HEK293 (cell line): ENCODE results near the gene NFIX.

Experiments
- EGR2 ChIP-seq: fragments of 450-650 bp; formaldehyde crosslinking; IDR thresholded peaks from 2 replicates; pipeline ENCODE4 v1.5.1; 2016; ENCODE audit warnings: low read depth, missing biosample characterization, missing genetic modification characterization
- INSM2 ChIP-seq: fragments of 450-650 bp; formaldehyde crosslinking; IDR thresholded peaks from 2 replicates; pipeline ENCODE4 v1.5.1; 2016; ENCODE audit warnings: missing biosample characterization, missing genetic modification characterization
- KLF10 ChIP-seq: fragments of 450-650 bp; IDR thresholded peaks from 2 replicates; pipeline ENCODE4 v1.5.1; 2018; ENCODE audit warnings: missing biosample characterization, mild to moderate bottlenecking, missing genetic modification characterization
- KLF8 ChIP-seq: fragments of 450-650 bp; formaldehyde crosslinking; IDR thresholded peaks from 2 replicates; pipeline ENCODE4 v1.5.1; 2016; ENCODE audit warnings: missing biosample characterization, missing genetic modification characterization
- PRDM6 ChIP-seq: fragments of 450-650 bp; formaldehyde crosslinking; IDR thresholded peaks from 2 replicates; pipeline ENCODE4 v1.5.1; 2017; ENCODE audit warnings: missing biosample characterization, missing genetic modification characterization
- SP3 ChIP-seq: fragments of 450-650 bp; formaldehyde crosslinking; IDR thresholded peaks from 2 replicates; pipeline ENCODE4 v1.5.1; 2016; ENCODE audit warnings: missing biosample characterization, missing genetic modification characterization
- SP7 ChIP-seq: fragments of 450-650 bp; formaldehyde crosslinking; IDR thresholded peaks from 2 replicates; pipeline ENCODE4 v1.5.1; 2016; ENCODE audit warnings: missing biosample characterization, missing genetic modification characterization
- ZBTB10 ChIP-seq: fragments of 450-650 bp; formaldehyde crosslinking; IDR thresholded peaks from 2 replicates; pipeline ENCODE4 v1.5.1; 2016; ENCODE audit warnings: missing biosample characterization, missing genetic modification characterization
- ZBTB17 ChIP-seq: fragments of 450-650 bp; formaldehyde crosslinking; IDR thresholded peaks from 2 replicates; pipeline ENCODE4 v1.5.1; 2016; ENCODE audit warnings: missing biosample characterization, missing genetic modification characterization
- ZBTB44 ChIP-seq: fragments of 450-650 bp; IDR thresholded peaks from 2 replicates; pipeline ENCODE4 v1.5.1; 2018; ENCODE audit warnings: missing biosample characterization, mild to moderate bottlenecking, missing genetic modification characterization
- ZBTB8A ChIP-seq: fragments of 450-650 bp; formaldehyde crosslinking; IDR thresholded peaks from 2 replicates; pipeline ENCODE4 v1.5.1; 2016; ENCODE audit warnings: missing biosample characterization, missing genetic modification characterization
- ZFHX2 ChIP-seq: fragments of 450-650 bp; formaldehyde crosslinking; conservative IDR thresholded peaks from 2 replicates; pipeline ENCODE4 v1.5.1; 2016; ENCODE audit warnings: missing biosample characterization, missing genetic modification characterization
- ZIC2 ChIP-seq: fragments of 450-650 bp; formaldehyde crosslinking; IDR thresholded peaks from 2 replicates; pipeline ENCODE4 v1.5.1; 2016; ENCODE audit warnings: missing biosample characterization, missing genetic modification characterization
- ZNF146 ChIP-seq: fragments of 450-650 bp; formaldehyde crosslinking; IDR thresholded peaks from 2 replicates; pipeline ENCODE4 v1.5.1; 2016; ENCODE audit warnings: missing biosample characterization, missing genetic modification characterization
- ZNF148 ChIP-seq: fragments of 450-650 bp; formaldehyde crosslinking; IDR thresholded peaks from 2 replicates; pipeline ENCODE4 v1.5.0; 2017; ENCODE audit warnings: missing biosample characterization, missing genetic modification characterization, borderline replicate concordance
- ZNF175 ChIP-seq: fragments of 450-650 bp; formaldehyde crosslinking; IDR thresholded peaks from 2 replicates; pipeline ENCODE4 v1.5.1; 2016; ENCODE audit warnings: missing biosample characterization, missing genetic modification characterization
- ZNF2 ChIP-seq: fragments of 450-650 bp; formaldehyde crosslinking; IDR thresholded peaks from 2 replicates; pipeline ENCODE4 v1.5.1; 2016; ENCODE audit warnings: missing biosample characterization, missing genetic modification characterization
- ZNF366 ChIP-seq: fragments of 450-650 bp; formaldehyde crosslinking; conservative IDR thresholded peaks from 2 replicates; pipeline ENCODE4 v1.5.1; 2016; ENCODE audit warnings: missing biosample characterization, missing genetic modification characterization
- ZNF510 ChIP-seq: fragments of 450-650 bp; formaldehyde crosslinking; IDR thresholded peaks from 2 replicates; pipeline ENCODE4 v1.5.1; 2018; ENCODE audit warnings: mild to moderate bottlenecking, missing genetic modification characterization, missing biosample characterization; ENCODE audit not compliant: insufficient replicate concordance
- ZNF558 ChIP-seq: fragments of 450-650 bp; formaldehyde crosslinking; IDR thresholded peaks from 2 replicates; pipeline ENCODE4 v1.5.1; 2016; ENCODE audit warnings: missing biosample characterization, missing genetic modification characterization
- ZNF580 ChIP-seq: fragments of 450-650 bp; formaldehyde crosslinking; IDR thresholded peaks from 2 replicates; pipeline ENCODE4 v1.5.1; 2016; ENCODE audit warnings: missing biosample characterization, missing genetic modification characterization
- ZNF623 ChIP-seq: fragments of 450-650 bp; formaldehyde crosslinking; IDR thresholded peaks from 2 replicates; pipeline ENCODE4 v1.5.1; 2016; ENCODE audit warnings: missing biosample characterization, missing genetic modification characterization
- ZNF670 ChIP-seq: fragments of 450-650 bp; formaldehyde crosslinking; IDR thresholded peaks from 2 replicates; pipeline ENCODE4 v1.5.1; 2016; ENCODE audit warnings: missing biosample characterization, missing genetic modification characterization, low read depth
- ZNF701 ChIP-seq: fragments of 450-650 bp; formaldehyde crosslinking; IDR thresholded peaks from 2 replicates; pipeline ENCODE4 v1.5.1; 2016; ENCODE audit warnings: missing biosample characterization, missing genetic modification characterization
- ZNF830 ChIP-seq: fragments of 450-650 bp; IDR thresholded peaks from 2 replicates; pipeline ENCODE4 v1.5.0; 2018; ENCODE audit warnings: missing biosample characterization, missing genetic modification characterization, low read depth, mild to moderate bottlenecking, moderate library complexity
- TF ChIP-seq, protein P1 (sequence below): fragments of 450-650 bp; formaldehyde crosslinking; IDR thresholded peaks from 2 replicates; pipeline ENCODE4 v1.5.1; 2016; ENCODE audit warnings: missing biosample characterization, missing genetic modification characterization, low read depth

Gene NFIX

GRCh38 chr19:13036366-13036976 lies 41.2 kb downstream of the NFIX start (continued):
- TF ChIP-seq ZBTB44 (peak; percentile 45; the same call in 1 of the 2 replicates), ZBTB10 (peak; percentile 53; the same call in 1 of the 2 replicates), PRDM6 (tag by site-specific recombination) (peak; percentile 44; the same call in 1 of the 2 replicates), ZNF830 (tag by site-specific recombination) (no peak), ZNF148 (tag by site-specific recombination) (no peak), ZNF623 (tag by site-specific recombination) (peak; percentile 63), ZIC2 (tag by site-specific recombination) (peak; percentile 60), ZNF146 (tag by site-specific recombination) (no peak), ZNF366 (0 out of 2 replicates have a peak, but pooled peaks have one; percentile 2), INSM2 (peak; percentile 81), ZNF510 (tag by site-specific recombination) (no peak), KLF8 (peak; percentile 73), SP7 (peak; percentile 94), ZNF175 (no peak), ZBTB17 (tag by site-specific recombination) (peak; percentile 77), SP3 (peak; percentile 81), KLF10 (peak; percentile 90), ZNF580 (tag by site-specific recombination) (no peak), ZNF670 (tag by site-specific recombination) (no peak), ZBTB8A (tag by site-specific recombination) (peak; percentile 65), ZFHX2 (tag by site-specific recombination) (peak; percentile 56; the same call in 1 of the 2 replicates), EGR2 (tag by site-specific recombination) (0 out of 2 replicates have a peak, but pooled peaks have one; percentile 8), ZNF2 (tag by site-specific recombination) (0 out of 2 replicates have a peak, but pooled peaks have one; percentile 8), ZNF558 (tag by site-specific recombination) (peak; percentile 65), ZNF701 (tag by site-specific recombination) (no peak)
- TF ChIP-seq, protein P1, sequence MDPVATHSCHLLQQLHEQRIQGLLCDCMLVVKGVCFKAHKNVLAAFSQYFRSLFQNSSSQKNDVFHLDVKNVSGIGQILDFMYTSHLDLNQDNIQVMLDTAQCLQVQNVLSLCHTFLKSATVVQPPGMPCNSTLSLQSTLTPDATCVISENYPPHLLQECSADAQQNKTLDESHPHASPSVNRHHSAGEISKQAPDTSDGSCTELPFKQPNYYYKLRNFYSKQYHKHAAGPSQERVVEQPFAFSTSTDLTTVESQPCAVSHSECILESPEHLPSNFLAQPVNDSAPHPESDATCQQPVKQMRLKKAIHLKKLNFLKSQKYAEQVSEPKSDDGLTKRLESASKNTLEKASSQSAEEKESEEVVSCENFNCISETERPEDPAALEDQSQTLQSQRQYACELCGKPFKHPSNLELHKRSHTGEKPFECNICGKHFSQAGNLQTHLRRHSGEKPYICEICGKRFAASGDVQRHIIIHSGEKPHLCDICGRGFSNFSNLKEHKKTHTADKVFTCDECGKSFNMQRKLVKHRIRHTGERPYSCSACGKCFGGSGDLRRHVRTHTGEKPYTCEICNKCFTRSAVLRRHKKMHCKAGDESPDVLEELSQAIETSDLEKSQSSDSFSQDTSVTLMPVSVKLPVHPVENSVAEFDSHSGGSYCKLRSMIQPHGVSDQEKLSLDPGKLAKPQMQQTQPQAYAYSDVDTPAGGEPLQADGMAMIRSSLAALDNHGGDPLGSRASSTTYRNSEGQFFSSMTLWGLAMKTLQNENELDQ (tag by site-specific recombination) = no peak
